ENCODE results near the gene PCDH12.

DNA sequence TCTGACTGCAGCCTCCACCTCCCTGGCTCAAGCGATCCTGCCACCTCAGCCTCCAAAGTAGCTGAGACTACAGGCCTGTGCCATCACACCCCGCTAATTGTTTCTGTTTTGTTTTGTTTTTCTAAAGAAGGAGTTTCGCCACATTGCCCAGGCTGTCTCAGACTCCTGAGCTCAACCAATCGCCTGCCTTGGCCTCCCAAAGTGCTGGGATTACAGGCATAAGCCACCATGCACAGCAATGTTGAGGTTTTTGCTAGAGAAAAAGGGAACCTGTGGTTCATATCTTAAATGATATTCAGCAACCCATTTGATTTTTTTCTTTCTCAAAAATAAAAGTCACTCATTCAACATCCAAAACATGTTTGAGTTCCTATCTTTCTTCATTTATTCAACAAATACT, 54.7 kb downstream of the PCDH12 start:
- TF ChIP-seq POLR2AphosphoS5 (IDR thresholded peaks at IDR 0.05) (no peak), POLR2A (IDR thresholded peaks at IDR 0.05) (no peak)
- TF ChIP-seq, protein P1, sequence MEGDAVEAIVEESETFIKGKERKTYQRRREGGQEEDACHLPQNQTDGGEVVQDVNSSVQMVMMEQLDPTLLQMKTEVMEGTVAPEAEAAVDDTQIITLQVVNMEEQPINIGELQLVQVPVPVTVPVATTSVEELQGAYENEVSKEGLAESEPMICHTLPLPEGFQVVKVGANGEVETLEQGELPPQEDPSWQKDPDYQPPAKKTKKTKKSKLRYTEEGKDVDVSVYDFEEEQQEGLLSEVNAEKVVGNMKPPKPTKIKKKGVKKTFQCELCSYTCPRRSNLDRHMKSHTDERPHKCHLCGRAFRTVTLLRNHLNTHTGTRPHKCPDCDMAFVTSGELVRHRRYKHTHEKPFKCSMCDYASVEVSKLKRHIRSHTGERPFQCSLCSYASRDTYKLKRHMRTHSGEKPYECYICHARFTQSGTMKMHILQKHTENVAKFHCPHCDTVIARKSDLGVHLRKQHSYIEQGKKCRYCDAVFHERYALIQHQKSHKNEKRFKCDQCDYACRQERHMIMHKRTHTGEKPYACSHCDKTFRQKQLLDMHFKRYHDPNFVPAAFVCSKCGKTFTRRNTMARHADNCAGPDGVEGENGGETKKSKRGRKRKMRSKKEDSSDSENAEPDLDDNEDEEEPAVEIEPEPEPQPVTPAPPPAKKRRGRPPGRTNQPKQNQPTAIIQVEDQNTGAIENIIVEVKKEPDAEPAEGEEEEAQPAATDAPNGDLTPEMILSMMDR (IDR thresholded peaks at IDR 0.05), result no peak
